ENCODE results near the gene CAND1.

CAND1 gene

DNA sequence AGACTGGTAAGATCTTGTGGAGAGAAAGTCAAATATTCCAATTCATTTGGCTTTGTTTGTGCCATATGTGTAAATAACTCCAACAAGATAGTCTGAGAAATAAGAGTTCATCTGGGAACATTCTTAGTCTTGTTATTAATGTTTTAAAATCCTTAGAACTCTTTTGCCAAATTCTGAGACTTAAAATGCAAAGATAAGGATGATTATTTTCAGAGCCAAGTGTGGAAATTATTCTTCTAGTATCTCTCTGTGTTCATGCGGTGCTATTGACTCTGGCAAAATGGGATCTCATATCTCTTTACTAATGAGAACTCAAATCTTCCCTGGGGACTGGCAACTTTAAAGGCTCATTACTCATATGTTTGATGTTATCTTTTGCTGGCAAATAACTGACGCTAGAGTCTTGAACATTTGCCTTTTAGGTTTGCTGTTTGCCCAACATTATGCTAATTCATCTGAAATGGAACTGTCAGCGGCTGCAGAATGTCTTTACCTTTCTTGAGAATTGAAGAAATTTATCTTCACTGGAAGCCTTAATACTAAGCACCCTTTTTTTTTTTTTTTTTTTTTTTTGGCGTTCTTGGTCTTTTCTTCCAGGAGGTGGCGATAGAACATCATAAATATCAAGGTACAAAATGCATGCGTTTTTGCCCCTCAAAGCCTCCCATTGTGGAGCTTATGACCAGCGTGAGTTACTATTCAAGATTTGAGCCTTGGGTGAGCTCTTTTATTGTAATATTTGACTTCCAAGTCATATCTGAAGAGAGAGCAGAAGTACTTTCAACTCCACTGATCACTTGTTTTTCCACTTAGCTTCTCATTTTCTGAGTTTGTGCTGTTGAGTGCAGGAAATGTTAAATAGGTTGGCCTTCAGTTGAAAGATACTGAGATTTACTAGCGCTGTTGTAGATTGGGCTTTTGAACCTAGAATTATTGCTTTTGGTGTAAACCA is 86.5 kb downstream of the CAND1 start:
- no peak overlapping the region for H3K9ac ChIP-seq

DNA sequence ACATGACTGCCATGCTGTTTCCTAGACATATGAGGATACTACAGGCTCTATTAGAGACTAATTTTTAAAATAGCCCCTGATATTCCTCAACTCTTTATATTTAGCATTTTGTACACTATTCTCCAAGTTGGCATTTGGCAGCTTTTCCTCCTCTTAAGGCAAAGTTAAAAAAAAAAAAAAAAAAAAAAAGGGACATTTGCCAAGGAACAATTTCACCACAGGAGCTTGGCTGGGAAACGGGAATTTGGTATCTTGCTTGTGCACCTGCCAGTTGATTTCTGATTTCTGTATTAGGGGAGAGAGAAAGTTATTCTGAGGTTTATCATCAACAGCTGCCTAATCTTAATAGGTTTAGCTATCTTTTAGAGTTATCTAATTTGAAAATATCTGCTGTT is 87.2 kb downstream of the CAND1 start:
- no peak overlapping the region for H3K27ac ChIP-seq
- no peak overlapping the region for H3K4me2 ChIP-seq (ENCODE audit: low read length)
- TF ChIP-seq CTCF (IDR thresholded peaks at IDR 0.05), result no peak
- no peaks in the 10 kb centered on the region for H3K9me3 ChIP-seq (ENCODE audit: control insufficient read depth, low read length)
- peak overlapping the region; percentile 27 for H2AFZ ChIP-seq
- no peaks in the 10 kb centered on the region for H3K4me1 ChIP-seq
- H3K9ac ChIP-seq, result no peak overlapping the region
- H3K27me3 ChIP-seq (ENCODE audit: control insufficient read depth, insufficient read depth, low read length), result no peaks in the 10 kb centered on the region
- no peak overlapping the region for H3K4me3 ChIP-seq (ENCODE audit: low read depth, low read length)
- no peaks in the 10 kb centered on the region for H3K79me2 ChIP-seq
- H3K36me3 ChIP-seq (ENCODE audit: control insufficient read depth, insufficient read depth, low read length), result no peaks in the 10 kb centered on the region

More for the DNA sequence above, 86.5 kb downstream of the CAND1 start:
- Histone ChIP-seq H3K27ac (no peak overlapping the region), H3K36me3 (ENCODE audit: control insufficient read depth, insufficient read depth, low read length) (no peaks in the 10 kb centered on the region), H3K4me3 (ENCODE audit: low read depth, low read length) (peak overlapping the region; percentile 36), H3K4me1 (no peaks in the 10 kb centered on the region), H2AFZ (peak overlapping the region; percentile 27), H3K27me3 (ENCODE audit: control insufficient read depth, insufficient read depth, low read length) (no peaks in the 10 kb centered on the region), H3K4me2 (ENCODE audit: low read length) (peak overlapping the region; percentile 59), H3K9me3 (ENCODE audit: control insufficient read depth, low read length) (no peaks in the 10 kb centered on the region), H3K79me2 (no peaks in the 10 kb centered on the region)
- peak; percentile 59 for TF ChIP-seq CTCF (IDR thresholded peaks at IDR 0.05)

- H3K79me2 ChIP-seq, result no peaks in the 10 kb centered on the region
- H3K4me2 ChIP-seq (ENCODE audit: low read length), result no peak overlapping the region
- H2AFZ ChIP-seq, result no peak overlapping the region
- H3K9ac ChIP-seq, result no peak overlapping the region
- no peak overlapping the region for H3K27ac ChIP-seq
- H3K9me3 ChIP-seq (ENCODE audit: control insufficient read depth, low read length), result no peaks in the 10 kb centered on the region
- H3K36me3 ChIP-seq (ENCODE audit: control insufficient read depth, insufficient read depth, low read length), result no peaks in the 10 kb centered on the region
- H3K4me3 ChIP-seq (ENCODE audit: low read depth, low read length), result no peak overlapping the region
- no peaks in the 10 kb centered on the region for H3K4me1 ChIP-seq
- no peak for TF ChIP-seq CTCF (IDR thresholded peaks at IDR 0.05)
- H3K27me3 ChIP-seq (ENCODE audit: control insufficient read depth, insufficient read depth, low read length), result no peaks in the 10 kb centered on the region
Measured at GRCh38 chr12:67357376-67358125, 88.4 kb downstream of the CAND1 start.

DNA sequence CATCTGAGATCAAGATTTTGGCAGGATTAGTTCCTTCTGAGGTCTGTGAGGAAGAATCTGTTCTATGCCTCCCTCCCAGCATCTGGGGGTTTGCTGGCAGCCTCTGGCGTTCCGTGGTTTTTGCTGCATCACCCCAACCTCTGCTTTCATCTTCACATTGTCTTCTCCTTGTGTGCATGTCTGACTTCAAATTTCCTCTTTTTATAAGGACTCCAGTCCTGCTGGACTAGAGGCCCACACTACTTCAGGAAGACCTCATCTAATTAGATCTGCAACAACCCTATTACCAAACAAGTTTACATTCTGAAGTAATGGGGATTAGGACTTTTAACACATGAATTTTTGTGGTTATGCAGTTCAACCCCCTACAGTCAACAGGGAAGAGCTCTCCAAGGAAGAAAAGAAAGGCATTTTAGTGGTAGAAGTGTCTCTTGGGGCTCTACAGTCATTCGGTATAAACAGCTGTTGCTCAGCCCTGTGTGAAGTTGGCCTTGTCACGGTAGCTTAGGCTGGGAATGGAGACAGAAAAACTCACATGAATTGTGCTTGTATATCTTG is 89.7 kb downstream of the CAND1 start:
- Histone ChIP-seq H3K79me2 (no peaks in the 10 kb centered on the region), H3K4me2 (ENCODE audit: low read length) (no peak overlapping the region), H3K36me3 (ENCODE audit: control insufficient read depth, insufficient read depth, low read length) (no peaks in the 10 kb centered on the region), H2AFZ (no peak overlapping the region), H3K9me3 (ENCODE audit: control insufficient read depth, low read length) (no peaks in the 10 kb centered on the region), H3K27me3 (ENCODE audit: control insufficient read depth, insufficient read depth, low read length) (no peaks in the 10 kb centered on the region), H3K9ac (no peak overlapping the region), H3K4me3 (ENCODE audit: low read depth, low read length) (no peak overlapping the region), H3K4me1 (no peaks in the 10 kb centered on the region), H3K27ac (no peak overlapping the region)
- TF ChIP-seq CTCF (IDR thresholded peaks at IDR 0.05), result no peak
